HG03025 (cell line): ENCODE data around the gene CEND1.

Source experiments
- ATAC-seq: cut with Tn5 transposase; IDR thresholded peaks from one replicate; pipeline ENCODE4 v1.9.1; 2021; ENCODE audit warnings: mild to moderate bottlenecking, moderate library complexity; ENCODE audit not compliant: unreplicated experiment, low FRiP score

The CEND1 gene

GRCh38 chr11:827897-828192 lies 38.0 kb upstream of the CEND1 start, which contains the start of gene CRACR2B:
Gene CRACR2B (plus strand): TSS chr11:827919. CDS start chr11:828608, 689 bp downstream.
- no peak for ATAC-seq

DNA sequence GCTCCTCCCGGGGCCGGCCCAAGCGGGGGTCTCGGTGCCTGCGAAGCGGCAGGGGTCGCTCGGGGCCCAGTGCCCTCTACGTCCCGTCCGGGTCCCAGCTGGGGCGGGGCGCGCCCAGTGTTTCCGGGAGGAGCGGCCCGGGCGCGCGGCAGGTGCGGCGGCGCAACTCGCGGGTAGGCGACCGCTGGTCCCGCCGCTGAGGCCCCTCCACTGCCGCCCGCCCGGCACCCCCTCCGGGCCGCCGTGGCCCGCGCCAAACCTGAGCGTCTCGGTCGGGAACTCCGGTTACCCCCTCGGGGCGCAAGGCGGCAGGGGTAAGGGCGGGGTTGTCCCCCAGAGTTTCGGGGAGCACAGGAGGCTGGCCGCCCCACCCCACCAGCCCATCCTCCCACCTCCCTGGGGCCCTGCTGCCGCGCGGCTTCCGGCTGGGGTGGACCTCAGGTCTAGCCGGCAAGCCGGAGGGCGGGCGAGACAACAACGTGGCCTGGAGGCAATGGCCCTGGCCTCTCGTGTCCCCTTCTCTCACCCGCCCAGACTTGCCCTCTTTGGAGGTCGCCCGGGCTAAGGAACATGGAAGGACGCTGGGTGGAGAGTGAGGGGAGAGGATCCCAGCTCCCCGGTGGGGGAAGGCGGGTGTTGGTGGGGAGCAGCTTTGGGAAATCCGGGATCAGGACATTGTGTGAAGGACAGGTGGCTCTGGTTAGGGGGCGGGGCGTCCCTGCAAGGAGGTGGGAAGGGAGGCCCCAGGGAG lies 37.4 kb upstream of the CEND1 start:
- ATAC-seq: peak; percentile 27

DNA sequence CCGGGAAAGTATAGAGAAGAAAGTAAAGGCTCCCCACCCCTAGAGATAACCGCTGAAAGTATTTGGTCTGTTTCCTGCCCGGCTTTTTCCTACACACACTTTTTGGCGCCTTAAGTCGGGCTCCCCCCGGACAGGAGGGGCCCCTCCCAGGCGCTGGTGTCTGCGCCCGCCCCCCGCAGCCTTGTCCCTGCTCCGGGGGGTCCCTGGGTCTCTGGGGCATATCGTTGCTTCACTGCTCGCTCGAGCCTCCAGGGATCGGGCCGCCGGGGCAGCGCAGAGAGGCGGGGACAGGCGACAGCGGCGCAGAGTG lies 36.9 kb upstream of the CEND1 start:
- no peak for ATAC-seq

- ATAC-seq: no peak
Observed at GRCh38 chr11:826227-826621, 36.3 kb upstream of the CEND1 start.

GRCh38 chr11:825366-826226 lies 35.7 kb upstream of the CEND1 start:
- ATAC-seq: no peak

GRCh38 chr11:824942-825341 lies 35.1 kb upstream of the CEND1 start:
- ATAC-seq: no peak

- no peak for ATAC-seq
Observed at GRCh38 chr11:824292-824880, 34.5 kb upstream of the CEND1 start.

DNA sequence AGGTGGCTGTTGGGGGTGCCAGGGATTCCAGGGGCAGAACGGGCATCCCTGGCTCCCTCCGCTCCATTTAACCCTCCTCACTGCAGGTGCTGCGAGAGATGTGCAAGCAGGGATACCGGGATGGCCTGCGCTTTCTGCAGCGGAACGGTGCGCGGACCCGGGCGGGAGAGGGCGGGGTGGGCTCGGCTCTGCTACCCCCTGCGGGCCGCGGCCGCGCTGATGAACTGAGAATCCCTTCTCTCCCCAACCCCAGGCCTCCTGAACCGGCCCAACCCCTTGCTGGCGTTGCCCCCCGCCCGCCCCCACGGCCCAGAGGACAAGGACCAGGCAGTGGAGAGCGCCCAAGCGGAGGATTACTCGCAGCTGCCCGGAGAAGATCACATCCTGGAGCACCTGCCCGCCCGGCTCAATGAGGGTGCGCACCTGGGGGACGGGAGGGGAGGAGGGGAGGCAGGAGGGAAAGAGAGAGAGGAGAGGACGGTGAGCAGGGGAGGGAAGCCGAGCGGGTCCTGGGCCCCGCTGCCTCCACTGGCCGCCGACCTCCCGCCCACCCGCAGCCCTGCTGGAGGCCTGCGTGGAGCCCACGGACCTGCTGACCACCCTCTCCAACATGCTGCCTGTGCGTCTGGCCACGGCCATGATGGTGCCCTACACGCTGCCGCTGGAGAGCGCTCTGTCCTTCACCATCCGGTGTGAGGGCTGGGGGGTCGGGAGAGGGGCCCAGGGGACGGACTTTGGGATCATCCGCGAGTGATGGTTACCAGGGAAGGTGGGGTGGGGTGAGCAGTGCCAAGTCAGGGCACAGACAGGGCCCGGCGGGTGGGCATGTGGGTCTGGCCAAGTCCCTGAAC lies 33.8 kb upstream of the CEND1 start:
- no peak for ATAC-seq

DNA sequence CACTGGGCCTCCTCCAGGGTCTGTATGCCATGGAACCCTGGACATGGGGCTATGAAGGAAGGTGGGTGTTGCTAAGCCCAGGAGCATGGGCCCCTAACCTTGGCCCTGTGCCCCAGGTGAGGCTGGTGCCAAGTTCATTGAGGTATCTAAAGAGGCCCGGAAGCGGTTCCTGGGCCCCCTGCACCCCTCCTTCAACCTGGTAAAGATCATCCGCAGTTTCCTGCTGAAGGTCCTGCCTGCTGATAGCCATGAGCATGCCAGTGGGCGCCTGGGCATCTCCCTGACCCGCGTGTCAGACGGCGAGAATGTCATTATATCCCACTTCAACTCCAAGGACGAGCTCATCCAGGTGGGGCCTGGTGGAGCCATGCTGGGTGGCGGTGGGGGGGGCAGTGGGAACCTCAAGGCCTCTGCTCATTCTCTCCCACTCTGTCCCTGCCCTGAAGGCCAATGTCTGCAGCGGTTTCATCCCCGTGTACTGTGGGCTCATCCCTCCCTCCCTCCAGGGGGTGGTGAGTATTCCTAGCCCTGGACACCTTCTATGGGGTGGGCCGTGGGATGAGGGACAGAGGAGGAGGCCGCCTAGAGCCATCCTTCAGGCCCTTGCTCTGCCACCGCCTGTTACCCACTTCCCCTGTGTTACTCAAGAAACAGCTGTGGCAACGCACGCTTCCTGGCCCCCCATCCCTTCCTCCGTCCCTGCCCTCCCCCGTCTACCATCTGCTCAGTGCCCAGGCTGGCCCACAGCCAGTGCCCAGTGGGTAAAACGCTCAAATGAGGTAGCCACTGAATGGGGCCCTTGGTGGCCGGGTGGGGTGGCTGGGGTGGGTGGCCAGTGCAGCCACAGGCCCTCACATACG lies 31.9 kb upstream of the CEND1 start:
- ATAC-seq: no peak

GRCh38 chr11:820655-821511 lies 31.0 kb upstream of the CEND1 start:
- no peak for ATAC-seq

- ATAC-seq: peak; percentile 49
Observed at GRCh38 chr11:819943-820649, 30.2 kb upstream of the CEND1 start.

GRCh38 chr11:819129-819931 lies 29.4 kb upstream of the CEND1 start:
- ATAC-seq: peak; percentile 72

DNA sequence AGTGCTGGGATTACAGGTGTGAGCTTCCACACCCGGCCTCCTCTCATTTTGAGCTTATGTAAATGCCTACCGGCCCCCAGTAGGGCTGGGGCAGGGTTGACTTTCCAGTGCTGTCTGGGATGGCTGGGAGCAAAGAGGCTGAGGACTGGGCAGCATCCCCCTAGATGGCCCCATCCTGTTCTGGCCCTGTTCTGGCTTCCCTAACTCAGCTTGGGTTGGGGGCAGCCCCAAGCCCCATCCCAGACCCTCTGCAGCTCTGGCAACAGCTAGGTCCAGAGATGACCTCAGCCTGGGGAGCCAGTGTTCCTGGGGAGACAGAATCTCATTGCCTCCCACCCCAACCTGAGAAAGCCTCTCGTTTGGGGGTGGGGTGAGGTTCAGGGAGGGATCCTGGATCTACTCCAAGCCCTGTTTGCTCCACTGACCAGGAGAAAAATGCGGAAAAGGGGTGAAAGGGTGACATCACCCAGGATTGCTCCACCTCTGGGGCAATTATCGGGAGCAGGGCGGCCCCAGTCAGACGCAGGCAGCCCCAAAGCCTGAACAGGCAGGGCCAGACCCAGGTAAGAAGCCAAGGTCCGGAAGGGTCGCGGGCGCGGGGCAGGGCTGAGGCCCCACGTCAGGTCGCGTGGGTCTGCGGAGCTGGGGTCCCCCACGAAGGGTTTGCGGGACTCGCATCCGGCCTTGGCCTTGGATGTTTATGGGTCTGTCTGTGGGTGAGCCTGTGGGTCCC lies 28.7 kb upstream of the CEND1 start, which contains the start of gene PNPLA2:
Gene PNPLA2 (plus strand): TSS at position 519 of the 733 bp plus-strand sequence. CDS start 805 bp downstream, outside the sequence.
- no peak for ATAC-seq

GRCh38 chr11:816433-816779 lies 26.5 kb upstream of the CEND1 start:
- ATAC-seq: no peak

DNA sequence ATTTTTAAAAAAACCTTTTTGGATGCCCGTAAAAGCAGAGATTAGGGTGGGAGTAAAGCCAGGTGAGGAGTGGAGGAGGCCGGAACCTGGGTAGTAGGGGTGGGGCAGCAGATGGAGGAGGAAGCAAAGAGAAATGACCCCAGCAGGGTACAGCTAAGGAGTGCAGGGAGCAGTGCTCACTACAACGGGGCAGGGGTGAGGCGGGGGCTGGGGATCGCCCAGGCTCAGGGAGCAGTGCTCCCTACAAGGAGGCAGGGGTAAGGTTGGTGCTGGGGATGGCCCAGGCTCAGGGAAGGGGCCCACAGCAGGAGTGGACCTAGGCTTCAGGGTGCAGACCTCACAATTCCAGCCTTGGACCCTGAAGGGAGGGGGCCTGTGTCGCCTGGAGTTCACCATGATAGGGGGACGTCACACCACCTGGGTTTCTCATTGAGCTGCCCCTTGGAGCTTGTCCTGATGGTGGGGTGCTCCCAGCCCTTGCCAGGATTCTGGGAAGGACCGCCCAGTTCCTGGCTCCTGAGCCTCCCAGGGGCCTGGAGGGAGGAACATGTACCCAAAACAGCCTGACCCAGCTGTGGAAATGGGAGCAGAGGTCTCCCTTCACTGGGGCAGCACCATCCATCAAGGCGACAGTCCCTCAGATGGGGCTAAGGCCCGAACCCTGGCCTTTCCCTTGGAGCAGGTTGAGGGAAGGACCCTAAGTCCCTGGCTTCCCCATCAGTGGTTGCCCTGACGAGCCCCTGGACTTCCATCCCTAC lies 26.0 kb upstream of the CEND1 start:
- ATAC-seq: no peak

DNA sequence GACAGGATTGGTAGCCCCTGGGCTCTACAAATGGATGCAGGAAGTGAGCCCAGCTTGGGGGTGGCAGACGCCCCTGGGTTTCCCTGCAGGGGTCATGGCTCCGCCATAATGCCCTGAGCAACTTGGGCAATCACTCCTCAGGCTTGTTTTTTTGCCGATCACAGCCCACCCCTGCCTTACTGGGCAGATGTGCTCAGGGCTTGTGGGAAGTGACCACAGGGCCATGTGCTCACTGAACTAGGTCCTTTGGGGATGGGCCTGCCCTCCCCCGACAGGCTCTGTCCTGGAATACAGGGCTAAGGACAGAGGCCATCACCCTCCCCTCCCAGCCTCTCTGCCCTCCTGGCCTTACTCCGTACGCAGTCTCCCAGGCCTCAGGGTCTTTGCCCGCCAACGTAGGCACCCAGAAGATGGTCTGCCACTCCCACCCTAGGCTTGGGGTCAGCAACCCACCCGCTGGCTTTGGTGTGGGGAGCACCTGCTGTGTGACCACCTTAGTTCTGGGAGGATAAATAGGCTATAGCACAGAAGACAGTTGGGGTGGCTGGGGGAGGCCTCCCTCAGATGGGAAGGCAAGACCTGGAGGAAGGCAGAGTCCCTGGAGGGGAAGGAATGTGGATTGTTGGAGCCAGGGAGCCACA lies 23.7 kb upstream of the CEND1 start:
- no peak for ATAC-seq
